Stimulated activated effector memory CD8-positive, alpha-beta T cell treated with anti-CD3 and anti-CD28 coated beads, Interleukin-12 subunit alpha, Interleukin-12 subunit beta, amount 100 ng/mL, for 72 hours (primary cell): ENCODE data around the gene TOPBP1.
"Not testable (repeated sequence)": the region's sequence is repeated elsewhere in the genome, so short reads cannot be mapped to it uniquely, and the experiment has no call there.

ENCODE experiments used
- ATAC-seq: fragments of 150-1000 bp; cut with Tn5 transposase; 2 replicates; pipeline ENCODE4 v1.10.0; 2021
- DNase-seq, 2 donors: peaks; one replicate each; pipeline ENCODE4 v3.0.0; 2021 to 2022; ENCODE audit warnings: low spot score in 2 of 2
- H3K27ac Mint-ChIP-seq: one replicate; pipeline ENCODE4 v1.8.0; 2022; ENCODE audit warnings: mild to moderate bottlenecking, mixed read lengths
- H3K36me3 Mint-ChIP-seq: one replicate; pipeline ENCODE4 v1.8.0; 2022; ENCODE audit warnings: mild to moderate bottlenecking, mixed read lengths
- H3K4me1 Mint-ChIP-seq: one replicate; pipeline ENCODE4 v1.8.0; 2022; ENCODE audit warnings: mixed read lengths
- H3K4me3 Mint-ChIP-seq: one replicate; pipeline ENCODE4 v1.8.0; 2022; ENCODE audit warnings: mild to moderate bottlenecking, mixed read lengths
- H3K9me3 Mint-ChIP-seq: one replicate; pipeline ENCODE4 v1.8.0; 2022; ENCODE audit warnings: mixed read lengths

The TOPBP1 gene

DNA sequence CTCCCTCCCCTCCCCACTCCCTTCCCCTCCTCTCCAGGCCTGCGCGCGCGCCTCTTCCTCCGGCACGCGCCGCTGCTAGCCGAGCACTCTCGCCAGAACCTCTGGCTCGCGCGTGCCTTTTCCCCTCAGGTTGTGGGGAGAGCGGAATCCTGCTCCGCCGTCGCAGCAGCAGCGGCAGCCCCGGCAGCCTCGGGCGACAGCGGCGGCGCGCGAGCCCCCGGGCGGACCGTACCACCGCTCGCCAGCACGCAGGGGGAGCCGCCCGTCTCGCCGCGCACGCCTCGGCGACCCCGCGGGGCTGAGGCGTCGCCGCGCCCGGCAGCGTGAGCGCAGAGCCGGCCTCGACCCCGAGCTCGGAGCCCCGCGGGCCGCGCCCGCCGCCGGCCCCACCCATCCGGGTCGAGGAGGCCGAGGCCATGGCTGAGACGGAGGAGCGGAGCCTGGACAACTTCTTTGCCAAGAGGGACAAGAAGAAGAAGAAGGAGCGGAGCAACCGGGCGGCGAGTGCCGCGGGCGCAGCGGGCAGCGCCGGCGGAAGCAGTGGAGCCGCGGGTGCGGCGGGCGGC is 88.0 kb downstream of the TOPBP1 start, which contains the start of gene CDV3:
TSS of gene CDV3 (plus strand) at position 58 of the 566 bp plus-strand sequence. CDS start at position 417, 359 bp downstream.
- Mint-ChIP-seq H3K4me1 (peaks cover 55% of the 10 kb centered on the region), H3K9me3 (no peaks in the 10 kb centered on the region), H3K4me3 (peak within 1 kb of the TSS; percentile 90), H3K27ac (peak within 1 kb of the TSS; percentile 97), H3K36me3 (peaks cover 58% of the 10 kb centered on the region)
- ATAC-seq (peak; percentile 64), DNase-seq (no peak)

DNA sequence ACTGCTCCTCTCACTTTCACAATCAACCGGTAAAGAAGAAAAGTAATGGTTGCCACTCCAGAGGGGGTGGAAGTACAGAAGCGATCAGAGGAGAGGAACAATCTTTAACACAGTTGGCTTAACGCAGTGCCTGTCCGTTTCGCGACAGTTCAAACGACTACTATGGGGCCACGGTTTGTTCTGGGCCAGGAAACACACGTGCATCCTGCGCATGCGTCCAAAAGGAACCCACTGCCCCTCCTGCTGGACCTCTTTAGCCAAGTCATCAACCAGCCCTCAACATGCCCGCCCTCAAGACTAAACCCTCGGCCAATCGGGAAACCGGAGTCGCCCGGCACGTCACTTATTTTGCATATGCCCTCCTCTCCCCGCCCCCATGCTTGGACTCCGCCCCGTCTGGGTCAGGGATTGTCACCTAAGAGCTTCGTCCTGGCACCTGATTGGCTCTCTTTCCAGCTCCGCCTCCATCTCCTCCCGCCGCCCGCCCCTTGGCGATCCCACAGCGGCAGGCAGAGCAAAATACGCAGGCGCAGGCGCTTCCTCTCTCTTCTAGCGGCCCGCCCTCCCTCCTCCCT is 88.6 kb downstream of the TOPBP1 start:
- ATAC-seq = peak; percentile 86
- Mint-ChIP-seq H3K4me3 (peak overlapping the region; percentile 90), H3K4me1 (peaks cover 52% of the 10 kb centered on the region), H3K27ac (peak overlapping the region; percentile 97), H3K9me3 (no peaks in the 10 kb centered on the region), H3K36me3 (peaks cover 52% of the 10 kb centered on the region)
- DNase-seq = peak; percentile 95 to 100

DNA sequence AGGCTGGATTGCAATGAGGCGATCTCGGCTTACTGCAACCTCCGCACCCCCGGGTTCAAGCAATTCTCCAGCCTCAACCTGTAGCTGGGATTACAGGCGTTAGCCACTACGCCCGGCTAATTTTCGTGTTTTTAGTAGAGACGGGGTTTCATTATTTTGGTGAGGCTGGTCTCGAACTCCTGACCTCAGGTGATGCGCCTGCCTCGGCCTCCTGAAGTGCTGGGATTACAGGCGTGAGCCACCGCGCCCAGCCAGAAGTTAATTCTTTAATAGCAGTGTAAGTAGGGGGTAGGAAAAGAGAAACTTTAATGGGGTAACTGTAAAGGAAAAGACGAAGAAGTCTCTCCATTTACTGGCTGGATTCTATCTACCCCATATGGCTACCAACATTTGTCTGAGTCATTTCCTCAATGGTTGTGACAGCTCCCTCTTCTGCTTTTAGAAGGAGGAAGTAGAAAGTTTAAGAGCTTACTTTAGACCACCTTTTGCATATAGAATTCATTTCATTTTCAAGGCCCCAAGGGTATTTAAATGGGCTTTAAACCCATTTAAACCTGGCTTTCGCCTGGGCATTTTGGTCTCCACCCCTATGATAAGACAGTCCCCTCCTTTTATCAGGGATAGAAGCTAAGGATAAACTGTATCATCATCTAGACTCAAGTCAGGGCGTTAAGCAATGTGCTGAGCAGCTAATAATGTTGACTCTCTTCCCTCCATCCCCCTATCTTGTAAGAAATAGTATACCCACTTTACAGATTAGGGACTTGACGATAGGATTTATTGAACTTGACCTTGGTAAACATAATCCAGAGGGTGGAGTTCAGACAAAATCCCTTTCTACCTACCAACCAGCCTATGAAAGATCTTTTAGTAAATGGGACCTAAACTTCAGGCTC is 89.3 kb downstream of the TOPBP1 start:
- ATAC-seq (no peak), DNase-seq (peak in 1 of 2 donors; percentile 62)
- Mint-ChIP-seq H3K9me3 (no peaks in the 10 kb centered on the region), H3K27ac (peak overlapping the region; percentile 97), H3K36me3 (peaks cover 45% of the 10 kb centered on the region), H3K4me3 (peak overlapping the region; percentile 90), H3K4me1 (peaks cover 49% of the 10 kb centered on the region)

DNA sequence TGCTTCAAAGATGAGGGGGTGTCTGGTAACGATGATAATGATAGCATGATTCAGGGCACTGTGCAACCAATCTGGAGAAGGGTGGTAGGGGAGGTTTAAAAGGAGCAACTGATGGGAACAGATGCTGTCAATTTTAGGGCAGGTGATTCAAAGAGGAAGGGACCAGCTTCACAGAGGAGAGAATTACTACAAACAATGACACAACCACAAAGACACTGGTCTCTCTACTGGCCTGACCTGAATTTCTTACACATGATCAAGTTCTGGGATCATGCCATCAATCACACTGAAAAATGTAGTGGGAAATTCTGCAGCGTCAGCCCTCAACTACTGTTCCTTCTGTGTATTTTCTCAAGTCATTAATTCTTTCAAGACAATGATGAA is 90.8 kb downstream of the TOPBP1 start:
- ATAC-seq = no peak
- peak overlapping the region; percentile 97 for H3K27ac Mint-ChIP-seq
- H3K4me3 Mint-ChIP-seq = no peak overlapping the region
- H3K36me3 Mint-ChIP-seq = peaks cover 30% of the 10 kb centered on the region
- H3K4me1 Mint-ChIP-seq = peaks cover 35% of the 10 kb centered on the region
- no peak for DNase-seq
- no peaks in the 10 kb centered on the region for H3K9me3 Mint-ChIP-seq

DNA sequence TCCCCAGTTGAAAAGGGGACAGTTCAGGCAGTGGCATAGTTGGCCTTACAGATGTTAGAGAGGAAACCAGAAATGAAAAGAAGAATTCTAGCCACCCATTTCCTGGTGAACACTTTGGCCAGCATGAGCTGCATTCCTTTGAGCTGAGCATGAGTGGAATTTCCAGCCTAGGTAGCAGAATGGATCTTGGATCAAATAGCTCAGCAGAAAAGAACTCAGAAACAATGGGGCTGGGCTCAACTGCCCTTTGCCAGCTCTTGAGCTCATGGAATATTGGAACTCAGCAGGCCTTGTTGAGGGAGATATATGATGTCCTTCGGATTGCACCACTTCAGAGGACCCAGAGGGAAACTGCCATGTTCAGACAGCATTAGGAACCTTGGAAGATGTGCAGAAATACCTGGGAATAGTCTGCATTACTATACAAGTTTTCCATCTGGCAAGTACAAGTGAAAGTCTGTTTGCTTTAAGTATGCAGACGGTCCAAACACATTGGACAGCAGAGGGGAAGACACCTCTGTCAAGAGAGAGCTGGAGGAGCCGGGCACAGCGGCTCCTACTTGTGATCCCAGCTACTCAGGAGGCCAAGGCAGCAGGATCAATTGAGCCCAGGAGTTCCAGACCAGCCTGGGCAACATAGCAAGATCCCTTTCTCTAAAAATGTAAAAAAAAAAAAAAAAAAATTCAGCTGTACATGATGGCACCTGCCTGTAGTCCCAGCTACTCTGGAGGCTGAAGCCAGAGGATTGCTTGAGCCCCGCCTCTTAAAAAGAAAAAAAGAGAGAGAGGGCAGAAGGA is 91.4 kb downstream of the TOPBP1 start:
- no peak overlapping the region for H3K4me3 Mint-ChIP-seq
- DNase-seq (no peak), ATAC-seq (no peak)
- H3K4me1 Mint-ChIP-seq = peaks cover 34% of the 10 kb centered on the region
- H3K36me3 Mint-ChIP-seq = peaks cover 24% of the 10 kb centered on the region
- H3K9me3 Mint-ChIP-seq = no peaks in the 10 kb centered on the region
- peak overlapping the region; percentile 32 for H3K27ac Mint-ChIP-seq

DNA sequence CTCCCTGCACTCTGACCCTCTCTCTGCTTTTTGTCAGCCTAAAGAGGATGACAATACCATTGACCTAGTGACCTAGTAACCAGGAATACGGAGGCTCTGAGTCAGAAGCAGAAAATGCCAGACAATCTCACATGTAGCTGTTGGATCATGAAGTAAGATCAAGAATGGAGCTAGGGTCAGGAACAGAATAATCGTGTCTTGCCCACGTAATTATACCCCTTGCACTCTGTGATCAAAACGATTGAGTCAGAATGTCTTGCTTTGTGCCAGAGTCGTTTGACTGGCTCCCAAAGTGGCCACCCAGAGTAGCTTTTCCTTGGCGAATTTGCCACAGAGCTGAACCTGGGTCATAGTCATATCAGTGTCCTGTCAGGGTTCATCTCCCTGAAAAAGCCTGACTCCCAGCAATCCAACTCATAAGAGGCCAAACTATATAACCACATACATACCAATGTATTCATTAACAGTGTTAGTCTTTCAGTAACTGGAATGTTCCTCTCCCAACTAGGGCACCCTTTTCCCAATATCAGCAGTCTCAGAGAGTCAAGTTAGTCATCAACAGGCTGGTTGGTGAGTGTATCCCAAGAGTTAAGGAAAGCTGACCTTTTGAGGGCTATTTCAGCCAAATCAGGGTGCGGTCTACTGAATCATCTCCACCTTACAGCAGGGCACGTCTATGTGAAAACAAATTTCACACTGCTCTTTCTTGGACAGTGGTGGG is 93.3 kb downstream of the TOPBP1 start:
- H3K36me3 Mint-ChIP-seq = peaks cover 9% of the 10 kb centered on the region
- H3K27ac Mint-ChIP-seq = no peak overlapping the region
- DNase-seq = no peak
- H3K9me3 Mint-ChIP-seq = no peaks in the 10 kb centered on the region
- no peak overlapping the region for H3K4me3 Mint-ChIP-seq
- peaks cover 26% of the 10 kb centered on the region for H3K4me1 Mint-ChIP-seq
- ATAC-seq = no peak

DNA sequence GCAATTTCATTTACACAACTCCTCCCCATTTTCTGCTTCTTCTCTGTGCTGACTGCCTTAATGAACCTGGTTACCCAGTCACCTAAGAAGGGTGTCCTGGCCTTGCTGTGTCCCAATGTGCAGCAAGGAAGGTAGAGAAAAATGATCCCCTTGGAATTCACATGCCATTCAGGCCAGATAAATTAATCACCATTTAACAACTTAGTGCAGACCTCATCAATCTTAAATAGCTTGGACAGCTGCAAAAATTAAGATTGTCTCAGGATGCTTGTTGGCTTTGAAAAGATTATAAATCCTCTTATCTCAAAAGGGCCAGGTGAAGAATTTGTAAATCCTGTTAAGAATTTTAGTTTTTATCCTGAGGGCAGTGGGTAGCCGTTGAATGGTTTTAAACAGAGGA is 97.9 kb downstream of the TOPBP1 start:
- no peaks in the 10 kb centered on the region for H3K36me3 Mint-ChIP-seq
- no peak overlapping the region for H3K27ac Mint-ChIP-seq
- H3K9me3 Mint-ChIP-seq = no peaks in the 10 kb centered on the region
- DNase-seq = no peak
- no peak for ATAC-seq
- H3K4me3 Mint-ChIP-seq = no peak overlapping the region
- peaks cover 7% of the 10 kb centered on the region for H3K4me1 Mint-ChIP-seq

DNA sequence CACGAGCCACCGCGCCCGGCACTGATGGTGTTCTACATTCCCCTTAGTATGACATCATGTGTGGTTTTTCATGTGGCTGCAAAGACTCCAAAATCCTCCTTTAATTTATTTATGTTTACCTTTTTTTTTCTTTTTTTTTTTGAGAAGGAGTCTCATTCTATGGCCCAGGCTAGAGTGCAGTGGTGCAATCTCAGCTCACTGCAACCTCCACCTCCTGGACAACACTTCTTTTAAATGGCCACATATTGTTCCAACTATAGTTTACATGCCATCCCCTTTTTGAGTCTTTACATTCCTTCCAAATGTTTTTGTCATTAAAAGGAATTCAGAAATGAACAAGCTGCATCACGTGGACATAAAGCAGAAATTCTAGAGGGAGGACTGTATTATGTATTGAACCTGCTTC is 98.6 kb downstream of the TOPBP1 start:
- Mint-ChIP-seq H3K36me3 (no peaks in the 10 kb centered on the region), H3K27ac (no peak overlapping the region), H3K4me1 (peaks cover 5% of the 10 kb centered on the region), H3K9me3 (no peaks in the 10 kb centered on the region), H3K4me3 (no peak overlapping the region)
- no peak for DNase-seq
- no peak for ATAC-seq

DNA sequence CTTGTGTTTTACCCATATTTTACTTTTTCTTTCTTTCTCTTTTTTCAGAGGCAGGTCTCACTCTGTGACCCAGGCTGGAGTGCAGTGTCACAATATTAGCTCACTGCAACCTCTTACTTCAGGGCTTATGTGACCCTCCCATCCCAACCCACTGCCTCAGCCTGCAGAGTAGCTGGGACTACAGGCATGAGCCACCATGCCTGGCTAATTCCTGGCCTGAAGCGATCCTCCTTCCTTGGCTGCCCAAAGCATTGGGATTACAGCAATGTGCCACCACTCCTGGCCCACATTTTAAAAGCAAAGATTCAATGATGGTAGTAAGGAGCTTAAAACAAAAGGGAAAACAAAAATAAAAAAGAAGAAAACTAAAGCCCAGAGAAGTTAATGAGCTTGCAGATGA is 99.4 kb downstream of the TOPBP1 start:
- Mint-ChIP-seq H3K4me1 (no peaks in the 10 kb centered on the region), H3K4me3 (no peak overlapping the region), H3K9me3 (no peaks in the 10 kb centered on the region), H3K36me3 (no peaks in the 10 kb centered on the region), H3K27ac (no peak overlapping the region)
- no peak for DNase-seq
- ATAC-seq = no peak

DNA sequence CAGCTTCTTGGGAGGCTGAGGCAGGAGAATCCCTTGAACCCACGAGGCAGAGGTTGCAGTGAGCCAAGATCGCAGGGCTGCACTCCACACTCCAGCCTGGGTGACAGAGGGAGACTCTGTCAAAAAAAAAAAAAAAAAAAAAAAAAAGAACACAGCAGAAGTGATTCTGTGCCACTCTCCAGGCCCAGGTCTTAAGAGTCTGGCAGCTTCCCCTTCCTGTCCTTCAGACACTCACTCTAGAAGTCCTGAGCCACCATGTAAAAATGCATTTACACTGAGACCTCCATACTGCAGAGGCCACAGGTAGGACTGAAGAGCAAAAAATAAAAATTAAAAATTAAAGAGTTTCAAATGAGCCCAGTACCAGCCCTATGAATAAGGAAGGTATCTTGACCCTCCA is 100.1 kb downstream of the TOPBP1 start:
- Mint-ChIP-seq H3K4me3 (no peak overlapping the region), H3K9me3 (no peaks in the 10 kb centered on the region), H3K36me3 (no peaks in the 10 kb centered on the region), H3K4me1 (no peaks in the 10 kb centered on the region), H3K27ac (no peak overlapping the region)
- ATAC-seq (no peak), DNase-seq (no peak)

DNA sequence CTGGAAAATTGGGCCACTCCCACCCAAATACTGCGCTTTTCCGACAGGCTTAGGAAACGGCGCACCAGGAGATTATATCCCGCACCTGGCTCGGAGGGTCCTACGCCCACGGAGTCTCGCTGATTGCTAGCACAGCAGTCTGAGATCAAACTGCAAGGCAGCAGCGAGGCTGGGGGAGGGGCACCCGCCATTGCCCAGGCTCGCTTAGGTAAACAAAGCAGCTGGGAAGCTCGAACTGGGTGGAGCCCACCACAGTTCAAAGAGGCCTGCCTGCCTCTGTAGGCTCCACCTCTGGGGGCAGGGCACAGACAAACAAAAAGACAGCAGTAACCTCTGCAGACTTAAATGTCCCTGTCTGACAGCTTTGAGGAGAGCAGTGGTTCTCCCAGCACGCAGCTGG is 110.2 kb downstream of the TOPBP1 start:
- not testable (repeated sequence) for ATAC-seq, H3K36me3 Mint-ChIP-seq, H3K4me1 Mint-ChIP-seq, H3K27ac Mint-ChIP-seq, H3K9me3 Mint-ChIP-seq, DNase-seq, H3K4me3 Mint-ChIP-seq
